K562 (cell line): ENCODE measurements around the gene COL7A1. TPM values are rescaled to one million over a fixed set of nuclear protein-coding genes. Genes with fewer than 3 reads are reported as not detected.

ENCODE experiments used
- ATAC-seq: fragments of 200-7000 bp; cut with Tn5 transposase; 3 replicates; pipeline ENCODE4 v1.9.1; 2020; ENCODE audit warnings: moderate library complexity
- BruUV-seq: library from RNA; stranded (reverse); fragments of 400-500 nt; replicated peaks from 2 replicates; lab custom pipeline; 2021; lab: Mats Ljungman, UMichigan
- CTCF ChIA-PET: fragments of 300-600 bp; formaldehyde crosslinking; extraction: SDS; loops from one replicate; lab custom pipeline; 2021; ENCODE audit warnings: low intra/inter-chr PET ratio; lab: Yijun Ruan, JAX
- POLR2A ChIA-PET: fragments of 300-600, 350-650 bp; sonication (Branson Sonifier 250); formaldehyde crosslinking; extraction: SDS; loops from one replicate; lab custom pipeline; 2021; ENCODE audit warnings: antibody characterized with exemption, inconsistent platforms; lab: Yijun Ruan, JAX
- DNase-seq, 4 experiments: peaks; one replicate each; pipeline versions ENCODE4 v3.0.0 to v3.0.0-alpha.2; 2011 to 2018; ENCODE audit warnings: low spot score in 3 of 4, mixed read lengths in 3 of 4; ENCODE audit errors: extremely low read depth in 1 of 4
- FAIRE-seq: peaks from 2 replicates; lab custom pipeline; 2011; peaks lifted over from hg19 to GRCh38; lab: Jason Lieb, UNC
- H2AFZ ChIP-seq: 2 replicates; pipeline ENCODE4 v1.6.0; 2011; ENCODE audit warnings: low read depth, low read length, control low read depth, inconsistent platforms
- H3K27ac ChIP-seq: fragments of 200-600 bp; 3 replicates; pipeline ENCODE4 v1.8.0; 2011; ENCODE audit warnings: low read depth, mild to moderate bottlenecking, control low read depth, inconsistent platforms, low read length, moderate library complexity, mixed read lengths; ENCODE audit errors: extremely low read depth
- H3K27me3 ChIP-seq, 2 experiments: fragments of 300-600 bp in 1 of 2; 2 replicates in 1 of 2; 3 replicates in 1 of 2; pipeline versions ENCODE4 v1.6.0 to v1.8.0; 2011; ENCODE audit warnings: inconsistent platforms in 2 of 2, low read length in 2 of 2, mild to moderate bottlenecking in 1 of 2, mixed read lengths in 1 of 2, moderate library complexity in 1 of 2; ENCODE audit not compliant: control insufficient read depth in 2 of 2, insufficient read depth in 2 of 2
- H3K36me3 ChIP-seq: fragments of 300-600 bp; 3 replicates; pipeline ENCODE4 v1.8.0; 2011; ENCODE audit warnings: mild to moderate bottlenecking, low read length, inconsistent platforms; ENCODE audit not compliant: control insufficient read depth, insufficient read depth
- H3K4me1 ChIP-seq, 2 experiments: fragments of 200-600 bp in 1 of 2; replicated peaks in 1 of 2; 2 replicates in 1 of 2; 3 replicates in 1 of 2; pipeline versions ENCODE4 v1.5.1 to v1.8.0; 2011; ENCODE audit warnings: inconsistent platforms in 2 of 2, low read length in 2 of 2, mild to moderate bottlenecking in 1 of 2, mixed read lengths in 1 of 2, moderate library complexity in 1 of 2; ENCODE audit not compliant: control insufficient read depth in 2 of 2, insufficient read depth in 2 of 2
- H3K4me2 ChIP-seq: 2 replicates; pipeline ENCODE4 v1.6.1; 2011; ENCODE audit warnings: low read length, control low read depth, inconsistent platforms, mixed read lengths; ENCODE audit not compliant: insufficient read depth
- H3K4me3 ChIP-seq: fragments of 200-600 bp; sonication (generic), shearing (Covaris generic); 2 replicates; pipeline ENCODE4 v1.5.1; 2016; ENCODE audit warnings: control low read depth, inconsistent platforms
- H3K79me2 ChIP-seq: fragments of 200-600 bp; 3 replicates; pipeline ENCODE4 v1.8.0; 2011; ENCODE audit warnings: low read length, inconsistent platforms; ENCODE audit not compliant: control insufficient read depth, insufficient read depth
- H3K9ac ChIP-seq, 2 experiments: 2 replicates each; pipeline versions ENCODE4 v1.6.0 to v1.6.1; 2011; ENCODE audit warnings: low read depth in 2 of 2, low read length in 2 of 2, control low read depth in 1 of 2, inconsistent platforms in 1 of 2, mild to moderate bottlenecking in 1 of 2, mixed read lengths in 1 of 2; ENCODE audit not compliant: insufficient read depth in 1 of 2
- H3K9me1 ChIP-seq: one replicate; pipeline ENCODE4 v1.6.0; 2011; ENCODE audit warnings: inconsistent platforms, mild to moderate bottlenecking, low read length, moderate library complexity; ENCODE audit not compliant: control insufficient read depth, insufficient read depth
- H3K9me3 ChIP-seq: replicated peaks from 2 replicates; pipeline ENCODE4 v1.5.1; 2011; ENCODE audit warnings: low read depth, low read length, inconsistent platforms; ENCODE audit not compliant: control insufficient read depth, insufficient read depth
- H4K20me1 ChIP-seq: replicated peaks from 2 replicates; pipeline ENCODE4 v1.6.1; 2011; ENCODE audit warnings: low read length, inconsistent platforms, mixed read lengths; ENCODE audit not compliant: control insufficient read depth, insufficient read depth
- CCAR2 ChIP-seq: fragments of 200-400 bp; formaldehyde crosslinking; IDR thresholded peaks from 2 replicates; pipeline ENCODE4 v1.6.1; 2017; ENCODE audit warnings: mild to moderate bottlenecking, low read depth, low read length
- CEBPG ChIP-seq, 3 experiments: fragments of 200-800 bp in 1 of 3; sonication (Bioruptor generic) in 1 of 3; sonication (generic) in 1 of 3; formaldehyde crosslinking in 1 of 3; IDR thresholded peaks in 2 of 3; conservative IDR thresholded peaks in 1 of 3; 2 replicates each; pipeline versions ENCODE4 v1.6.1 to v1.8.0; 2016 to 2022; ENCODE audit warnings: missing compliant biosample characterization in 2 of 3, missing genetic modification characterization in 2 of 3, mild to moderate bottlenecking in 1 of 3, missing genetic modification reagents in 1 of 3
- E2F8 ChIP-seq: fragments of 450-650 bp; IDR thresholded peaks from 2 replicates; pipeline ENCODE4 v1.7.1; 2018; ENCODE audit warnings: mild to moderate bottlenecking, low read depth; ENCODE audit not compliant: partially characterized antibody
- FIP1L1 ChIP-seq: fragments of 200-400 bp; formaldehyde crosslinking; IDR thresholded peaks from 2 replicates; pipeline ENCODE4 v1.6.1; 2018; ENCODE audit warnings: mild to moderate bottlenecking, low read depth, low read length; ENCODE audit not compliant: poor library complexity, severe bottlenecking
- MCM7 ChIP-seq, 2 experiments: fragments of 450-650 bp; IDR thresholded peaks; 2 replicates each; pipeline ENCODE4 v1.6.1; 2016 to 2018
- MYNN ChIP-seq, 2 experiments: sonication (generic); formaldehyde crosslinking in 1 of 2; IDR thresholded peaks; 2 replicates each; pipeline versions ENCODE4 v1.5.0 to v1.6.1; 2016 to 2020; ENCODE audit warnings: antibody characterized with exemption in 1 of 2, missing genetic modification reagents in 1 of 2
- NR2C2 ChIP-seq, 2 experiments: fragments of 200-800 bp in 1 of 2; sonication (Bioruptor generic) in 1 of 2; sonication (generic) in 1 of 2; formaldehyde crosslinking in 1 of 2; IDR thresholded peaks; 2 replicates each; pipeline versions ENCODE4 v1.6.1 to v1.8.0; 2016 to 2022; ENCODE audit warnings: mild to moderate bottlenecking in 1 of 2, missing compliant biosample characterization in 1 of 2, missing genetic modification characterization in 1 of 2, missing genetic modification reagents in 1 of 2
- STAT6 ChIP-seq: sonication (generic); formaldehyde crosslinking; IDR thresholded peaks from 2 replicates; pipeline ENCODE4 v1.8.1; 2023; ENCODE audit warnings: mild to moderate bottlenecking, missing genetic modification reagents
- TEAD2 ChIP-seq: fragments of 450-650 bp; IDR thresholded peaks from 2 replicates; pipeline ENCODE4 v1.6.1; 2016; ENCODE audit warnings: missing genetic modification characterization, control low read depth, missing compliant biosample characterization
- WHSC1 ChIP-seq: IDR thresholded peaks from one replicate; pipeline ENCODE4 v1.6.1; 2012; ENCODE audit warnings: low read length, control low read depth, inconsistent platforms
- ZNF311 ChIP-seq: fragments of 250-450 bp; sonication (Bioruptor Pico); IDR thresholded peaks from 2 replicates; pipeline ENCODE4 v1.4.0; 2020; ENCODE audit warnings: mild to moderate bottlenecking, moderate library complexity
- ZNF57 ChIP-seq: fragments of 450-650 bp; formaldehyde crosslinking; IDR thresholded peaks from 2 replicates; pipeline ENCODE4 v1.4.0; 2020; ENCODE audit warnings: mild to moderate bottlenecking, moderate library complexity
- WGBS: fragments of 100-300 bp; shearing (Covaris generic); methylation state at CpG from one replicate; pipeline ENCODE4 v1.1.6; 2016; ENCODE audit warnings: low coverage, mixed read lengths; ENCODE audit not compliant: insufficient coverage; ENCODE audit errors: missing lambda C conversion rate; 5-methylcytosine and 5-hydroxymethylcytosine counted together
- in situ Hi-C: fragments of 300-500 bp; cut with MboI; formaldehyde crosslinking; loops from 4 replicates; pipeline ENCODE4 v1.15.0; 2018; ENCODE audit warnings: inconsistent platforms, mixed read lengths
- intact Hi-C: fragments of 100-400 bp; cut with micrococcal nuclease; formaldehyde crosslinking; loops from 2 replicates; pipeline ENCODE4 v1.14.2; 2022
- polyA plus RNA-seq, 8 experiments: library from polyadenylated mRNA; depleted of rRNA in 4 of 8; stranded (reverse) in 5 of 8; unstranded in 3 of 8; fragments of >200 nt; fragmentation: Nextera tagmentation in 2 of 8; fragmentation: Illumina TruSeq in 1 of 8; extraction: Ambion mirVana in 2 of 8; extraction: Trizol in 1 of 8; gene quantifications; 2 replicates each; pipeline versions ENCODE4 v1.2.1 to v1.2.3, GENCODE V29; 2011 to 2014; ENCODE audit warnings: inconsistent platforms in 1 of 8, missing spikeins in 1 of 8
- total RNA-seq, 7 experiments: library from RNA; depleted of rRNA in 6 of 7; stranded (reverse); fragments of >200 nt in 6 of 7; fragmentation: Illumina TruSeq in 2 of 7; extraction: Trizol in 2 of 7; gene quantifications; 2 replicates each; pipeline versions ENCODE4 v1.2.1 to v1.2.3, GENCODE V29; 2011 to 2021; ENCODE audit warnings: low replicate concordance in 1 of 7
- TF ChIP-seq, protein P1 (sequence below): fragments of 450-650 bp; IDR thresholded peaks from 2 replicates; pipeline ENCODE4 v1.6.1; 2018; ENCODE audit not compliant: partially characterized antibody

COL7A1 gene
- total and polyA plus RNA-seq, 9 of the 15 experiments (the other 6 are each of a cell fraction or from before 2014, with no cell fraction given): 0.09 to 0.66 (median 0.35) TPM; not detected in 3

DNA sequence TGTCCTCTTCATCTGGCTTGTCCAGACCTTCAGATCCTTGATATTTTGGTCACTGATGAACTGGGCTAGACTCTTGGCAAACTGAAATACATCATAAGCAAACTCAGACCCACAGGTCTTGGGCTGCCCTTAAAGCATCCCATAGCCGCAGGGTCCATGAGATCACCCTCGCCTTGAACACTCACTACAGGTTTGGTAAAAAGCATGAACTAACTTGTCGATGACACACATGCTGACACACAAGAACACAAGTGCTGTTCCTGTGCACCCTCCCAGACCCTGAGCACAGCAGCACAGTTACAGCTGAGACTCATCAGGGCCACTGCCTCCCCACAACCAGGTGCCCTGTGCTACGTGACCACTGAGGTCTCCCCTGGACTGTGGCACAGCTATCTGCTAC lies 59.6 kb downstream of the COL7A1 start:
- no peaks in the 10 kb centered on the region for H3K79me2 ChIP-seq
- no peak overlapping the region for H3K4me3 ChIP-seq
- H3K27ac ChIP-seq: no peak overlapping the region
- POLR2A ChIA-PET: no interaction called here
- H3K36me3 ChIP-seq: peaks cover 72% of the 10 kb centered on the region
- in situ Hi-C loops: no loop called here
- no peaks in the 10 kb centered on the region for H4K20me1 ChIP-seq
- no TSS peak for BruUV-seq
- no peak overlapping the region for H3K4me2 ChIP-seq
- H3K9me1 ChIP-seq: peaks cover 4% of the 10 kb centered on the region
- no peaks in the 10 kb centered on the region for H3K9me3 ChIP-seq
- CTCF ChIA-PET: no interaction called here
- no peaks in the 10 kb centered on the region for H3K27me3 ChIP-seq
- ATAC-seq (no peak), DNase-seq (no peak), FAIRE-seq (no peak)
- no peak overlapping the region for H3K9ac ChIP-seq
- intact Hi-C loops: no loop called here
- WGBS: 87% methylated on average over 4 of the region's 4 CpGs
- no peak overlapping the region for H2AFZ ChIP-seq
- no peaks in the 10 kb centered on the region for H3K4me1 ChIP-seq
- TF ChIP-seq MCM7 (IDR thresholded peaks at IDR 0.05) (no peak), TEAD2 (tag) (no peak), WHSC1 (no peak), ZNF311 (no peak), E2F8 (no peak), NR2C2 (CRISPR knock-in tag; IDR thresholded peaks at IDR 0.05) (no peak), NR2C2 (tag; IDR thresholded peaks at IDR 0.05) (no peak), ZNF57 (CRISPR knock-in tag) (no peak), FIP1L1 (no peak), CCAR2 (no peak), CEBPG (CRISPR knock-in tag; IDR thresholded peaks at IDR 0.05) (no peak), CEBPG (tag; conservative IDR thresholded peaks at IDR 0.05 in 1 of 2, IDR thresholded peaks at IDR 0.05 in 1 of 2) (no peak), STAT6 (CRISPR knock-in tag) (no peak), MYNN (IDR thresholded peaks at IDR 0.05) (no peak), MYNN (CRISPR knock-in tag; IDR thresholded peaks at IDR 0.05) (no peak)
- TF ChIP-seq, protein P1, sequence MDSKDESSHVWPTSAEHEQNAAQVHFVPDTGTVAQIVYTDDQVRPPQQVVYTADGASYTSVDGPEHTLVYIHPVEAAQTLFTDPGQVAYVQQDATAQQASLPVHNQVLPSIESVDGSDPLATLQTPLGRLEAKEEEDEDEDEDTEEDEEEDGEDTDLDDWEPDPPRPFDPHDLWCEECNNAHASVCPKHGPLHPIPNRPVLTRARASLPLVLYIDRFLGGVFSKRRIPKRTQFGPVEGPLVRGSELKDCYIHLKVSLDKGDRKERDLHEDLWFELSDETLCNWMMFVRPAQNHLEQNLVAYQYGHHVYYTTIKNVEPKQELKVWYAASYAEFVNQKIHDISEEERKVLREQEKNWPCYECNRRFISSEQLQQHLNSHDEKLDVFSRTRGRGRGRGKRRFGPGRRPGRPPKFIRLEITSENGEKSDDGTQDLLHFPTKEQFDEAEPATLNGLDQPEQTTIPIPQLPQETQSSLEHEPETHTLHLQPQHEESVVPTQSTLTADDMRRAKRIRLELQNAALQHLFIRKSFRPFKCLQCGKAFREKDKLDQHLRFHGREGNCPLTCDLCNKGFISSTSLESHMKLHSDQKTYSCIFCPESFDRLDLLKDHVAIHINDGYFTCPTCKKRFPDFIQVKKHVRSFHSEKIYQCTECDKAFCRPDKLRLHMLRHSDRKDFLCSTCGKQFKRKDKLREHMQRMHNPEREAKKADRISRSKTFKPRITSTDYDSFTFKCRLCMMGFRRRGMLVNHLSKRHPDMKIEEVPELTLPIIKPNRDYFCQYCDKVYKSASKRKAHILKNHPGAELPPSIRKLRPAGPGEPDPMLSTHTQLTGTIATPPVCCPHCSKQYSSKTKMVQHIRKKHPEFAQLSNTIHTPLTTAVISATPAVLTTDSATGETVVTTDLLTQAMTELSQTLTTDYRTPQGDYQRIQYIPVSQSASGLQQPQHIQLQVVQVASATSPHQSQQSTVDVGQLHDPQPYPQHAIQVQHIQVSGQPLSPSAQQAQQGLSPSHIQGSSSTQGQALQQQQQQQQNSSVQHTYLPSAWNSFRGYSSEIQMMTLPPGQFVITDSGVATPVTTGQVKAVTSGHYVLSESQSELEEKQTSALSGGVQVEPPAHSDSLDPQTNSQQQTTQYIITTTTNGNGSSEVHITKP: no peak
